Fibroblast of skin of left quadriceps (primary cell): Measurements from ENCODE around the gene NECTIN4.
"Not testable (repeated sequence)": the region's sequence is repeated elsewhere in the genome, so short reads cannot be mapped to it uniquely, and the experiment has no call there.

ENCODE experiments used
- DNase-seq, 2 experiments: peaks; one replicate each; pipeline ENCODE4 v3.0.0-alpha.2; 2013; ENCODE audit warnings: low read depth in 2 of 2

Gene NECTIN4

GRCh38 chr1:161059293-161059692 is 30.1 kb downstream of the NECTIN4 start:
- no peak for DNase-seq

GRCh38 chr1:161054805-161055204 is 34.6 kb downstream of the NECTIN4 start:
- no peak for DNase-seq

GRCh38 chr1:161054232-161054631 is 35.1 kb downstream of the NECTIN4 start:
- no peak for DNase-seq

GRCh38 chr1:161052899-161053298 is 36.5 kb downstream of the NECTIN4 start:
- no peak for DNase-seq

GRCh38 chr1:161051219-161051618 is 38.1 kb downstream of the NECTIN4 start:
- no peak for DNase-seq

GRCh38 chr1:161048949-161049722 is 40.2 kb downstream of the NECTIN4 start:
- no peak for DNase-seq

- no peak for DNase-seq
Observed at GRCh38 chr1:161047436-161048420, 41.6 kb downstream of the NECTIN4 start.

- no peak for DNase-seq
Observed at GRCh38 chr1:161046605-161047228, 42.6 kb downstream of the NECTIN4 start.

GRCh38 chr1:161045736-161046604 is 43.4 kb downstream of the NECTIN4 start, which contains the start of gene USF1:
Gene USF1, minus strand, starts transcription at chr1:161045977. Its CDS starts 2,702 bp downstream, at chr1:161043275.
- DNase-seq = peak; percentile 90

- DNase-seq = peak in 1 of 2 experiments; percentile 13
Observed at GRCh38 chr1:161044908-161045735, 44.2 kb downstream of the NECTIN4 start.

GRCh38 chr1:161044535-161044907 is 44.8 kb downstream of the NECTIN4 start:
- DNase-seq = no peak

GRCh38 chr1:161039546-161039945 is 49.8 kb downstream of the NECTIN4 start:
- DNase-seq = no peak

GRCh38 chr1:161039154-161039545 is 50.2 kb downstream of the NECTIN4 start:
- DNase-seq = no peak

GRCh38 chr1:161038523-161039153 is 50.7 kb downstream of the NECTIN4 start, which contains the start of gene TSTD1:
Gene TSTD1, minus strand, starts transcription at chr1:161038964. Its CDS starts 75 bp downstream, at chr1:161038889.
- no peak for DNase-seq

GRCh38 chr1:161037661-161038522 is 51.5 kb downstream of the NECTIN4 start:
- no peak for DNase-seq

GRCh38 chr1:161033751-161034150 is 55.6 kb downstream of the NECTIN4 start:
- DNase-seq = no peak

- no peak for DNase-seq
Observed at GRCh38 chr1:161032409-161032808, 56.9 kb downstream of the NECTIN4 start.

GRCh38 chr1:161031874-161032273 is 57.5 kb downstream of the NECTIN4 start:
- no peak for DNase-seq

- not testable (repeated sequence) for DNase-seq
Observed at GRCh38 chr1:161029466-161029865, 59.9 kb downstream of the NECTIN4 start.
